GM21423 (cell line): Measurements from ENCODE around the gene ZWILCH.
A peak's percentile ranks its signal among the peaks of the same experiment; 100 is the strongest.
"Not testable (repeated sequence)": the region's sequence is repeated elsewhere in the genome, so short reads cannot be mapped to it uniquely, and the experiment has no call there.

Experiments used
- ATAC-seq: cut with Tn5 transposase; IDR thresholded peaks from one replicate; pipeline ENCODE4 v1.9.1; 2021; ENCODE audit warnings: mild to moderate bottlenecking, moderate library complexity; ENCODE audit not compliant: unreplicated experiment

ZWILCH gene

DNA sequence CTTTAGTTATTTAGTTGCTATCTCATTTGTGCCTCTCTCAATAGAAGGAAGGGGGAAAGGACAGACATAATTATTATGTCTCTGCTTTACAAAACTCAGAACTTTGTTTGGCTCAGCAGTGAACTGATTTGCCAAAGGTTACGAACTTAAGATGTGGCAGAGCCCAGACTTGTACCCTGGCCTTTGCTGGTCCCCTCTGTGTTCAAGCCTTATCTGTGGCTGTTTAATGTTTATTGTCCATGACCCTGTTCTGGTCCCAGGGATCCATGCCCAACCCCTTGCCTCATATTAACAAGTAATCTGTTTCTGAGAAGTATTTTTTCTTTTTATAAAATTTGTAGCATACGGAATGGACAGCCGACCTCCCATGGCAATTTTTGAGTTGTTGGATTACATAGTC is 18.2 kb upstream of the ZWILCH start:
- no peak for ATAC-seq

DNA sequence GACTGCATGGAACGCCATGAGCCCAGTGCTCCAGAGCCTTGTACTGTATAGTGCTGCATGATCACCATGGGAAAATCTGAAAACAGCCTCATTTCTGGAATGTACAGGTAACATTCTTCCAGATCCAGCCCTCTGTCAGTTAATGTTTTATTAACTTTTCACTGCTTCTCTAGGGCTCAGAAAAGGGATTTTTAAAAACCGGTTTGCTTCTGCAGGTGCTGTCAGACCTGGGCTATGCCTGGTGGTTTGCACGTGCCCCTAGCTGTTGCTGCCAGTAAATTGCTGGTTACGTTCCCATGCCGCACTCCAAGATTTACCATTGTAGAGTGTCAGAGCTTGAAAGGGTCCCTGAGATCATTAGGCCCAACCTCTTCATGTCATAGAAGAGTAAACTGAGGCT is 16.6 kb upstream of the ZWILCH start:
- ATAC-seq: no peak

DNA sequence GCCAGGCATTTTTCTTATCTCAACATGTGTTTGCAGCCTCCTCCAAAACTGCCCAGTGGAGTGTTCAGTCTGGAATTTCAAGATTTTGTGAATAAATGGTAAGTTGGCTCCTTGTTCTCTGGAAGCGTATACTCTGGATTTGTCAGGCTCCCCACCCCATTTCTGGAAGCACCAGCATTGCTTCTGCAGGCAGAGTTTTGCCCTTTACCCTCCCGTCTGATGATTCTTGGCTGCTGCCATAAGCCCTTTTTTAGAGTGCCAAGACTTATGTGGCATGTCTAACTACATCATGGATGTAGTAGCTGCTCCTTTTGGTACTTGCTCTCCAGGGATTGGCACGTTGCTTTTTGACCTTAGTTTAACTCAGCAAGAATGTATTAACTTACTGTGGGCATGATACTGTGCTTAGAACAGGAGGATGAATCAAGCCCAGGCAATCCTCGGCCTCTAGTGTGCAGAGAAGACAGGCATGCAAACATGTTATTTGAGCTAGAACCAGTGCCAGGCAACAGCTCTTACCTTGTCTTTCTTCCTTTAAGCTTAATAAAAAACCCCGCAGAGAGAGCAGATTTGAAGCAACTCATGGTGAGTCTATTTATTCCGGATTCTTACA is 15.8 kb upstream of the ZWILCH start:
- ATAC-seq: no peak

DNA sequence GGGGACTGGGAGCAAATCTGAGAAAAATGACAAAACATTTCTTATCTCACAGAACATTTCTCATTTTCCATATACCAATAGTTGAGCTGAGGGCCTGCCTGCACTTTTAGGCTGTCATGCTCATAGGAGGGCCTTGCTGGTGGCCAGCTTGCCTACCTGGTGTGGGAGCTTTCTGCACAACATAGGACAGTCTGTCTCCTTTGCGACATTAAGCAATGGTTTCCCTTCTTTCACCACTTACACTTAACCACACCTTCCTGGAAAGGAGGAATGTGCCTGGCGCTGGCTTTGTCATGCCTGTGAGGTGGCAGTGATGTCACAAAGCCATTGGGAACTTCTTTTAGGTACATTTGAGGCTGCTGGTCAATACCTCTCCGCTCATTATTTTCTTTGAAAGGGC is 13.3 kb upstream of the ZWILCH start:
- no peak for ATAC-seq

DNA sequence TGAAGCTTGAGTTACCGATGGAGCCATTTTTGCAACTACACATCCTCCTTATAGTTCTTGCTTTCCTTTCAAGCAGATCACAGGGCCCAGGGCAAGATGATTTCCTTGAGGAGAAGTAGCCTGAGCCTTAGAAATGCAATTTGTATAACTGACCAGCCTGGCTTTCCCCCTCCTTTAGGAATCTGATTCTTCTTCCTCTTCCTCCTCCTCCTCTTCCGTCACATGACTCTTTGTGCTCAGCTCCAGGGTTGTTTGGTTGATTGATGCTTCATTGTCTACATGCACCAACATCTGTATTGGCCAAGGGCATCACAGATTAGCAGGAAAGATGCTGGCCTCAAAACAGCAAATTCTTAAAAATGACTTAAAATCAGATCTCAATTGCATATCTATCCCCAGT is 10.9 kb upstream of the ZWILCH start:
- no peak for ATAC-seq

DNA sequence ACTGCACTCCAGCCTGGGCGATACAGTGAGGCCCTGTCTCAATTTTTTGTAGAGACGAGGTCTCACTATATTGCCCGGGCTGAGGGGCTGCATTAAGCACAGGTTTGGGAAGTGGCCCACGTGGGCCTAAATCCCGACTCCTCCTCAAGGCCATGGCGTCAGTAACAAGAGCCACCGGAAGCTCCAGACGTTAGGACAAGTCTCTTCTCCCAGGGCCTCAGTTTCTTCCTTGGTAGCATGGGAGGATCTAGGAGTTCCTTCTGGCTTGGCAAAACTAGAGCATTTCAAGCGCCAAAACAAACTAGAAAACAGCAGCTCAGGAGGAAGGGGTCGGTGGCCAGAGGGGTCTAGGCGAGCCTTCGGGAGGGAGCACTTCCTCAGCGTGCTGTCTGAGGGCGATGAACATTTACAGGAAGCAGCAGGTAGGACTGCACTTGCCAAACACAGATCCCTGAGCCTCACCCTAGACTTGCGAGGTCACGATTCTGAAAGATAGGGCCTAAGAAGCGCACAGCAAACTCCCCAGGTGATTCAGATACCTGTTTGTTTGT is 8.1 kb upstream of the ZWILCH start:
- peak; percentile 10 for ATAC-seq

DNA sequence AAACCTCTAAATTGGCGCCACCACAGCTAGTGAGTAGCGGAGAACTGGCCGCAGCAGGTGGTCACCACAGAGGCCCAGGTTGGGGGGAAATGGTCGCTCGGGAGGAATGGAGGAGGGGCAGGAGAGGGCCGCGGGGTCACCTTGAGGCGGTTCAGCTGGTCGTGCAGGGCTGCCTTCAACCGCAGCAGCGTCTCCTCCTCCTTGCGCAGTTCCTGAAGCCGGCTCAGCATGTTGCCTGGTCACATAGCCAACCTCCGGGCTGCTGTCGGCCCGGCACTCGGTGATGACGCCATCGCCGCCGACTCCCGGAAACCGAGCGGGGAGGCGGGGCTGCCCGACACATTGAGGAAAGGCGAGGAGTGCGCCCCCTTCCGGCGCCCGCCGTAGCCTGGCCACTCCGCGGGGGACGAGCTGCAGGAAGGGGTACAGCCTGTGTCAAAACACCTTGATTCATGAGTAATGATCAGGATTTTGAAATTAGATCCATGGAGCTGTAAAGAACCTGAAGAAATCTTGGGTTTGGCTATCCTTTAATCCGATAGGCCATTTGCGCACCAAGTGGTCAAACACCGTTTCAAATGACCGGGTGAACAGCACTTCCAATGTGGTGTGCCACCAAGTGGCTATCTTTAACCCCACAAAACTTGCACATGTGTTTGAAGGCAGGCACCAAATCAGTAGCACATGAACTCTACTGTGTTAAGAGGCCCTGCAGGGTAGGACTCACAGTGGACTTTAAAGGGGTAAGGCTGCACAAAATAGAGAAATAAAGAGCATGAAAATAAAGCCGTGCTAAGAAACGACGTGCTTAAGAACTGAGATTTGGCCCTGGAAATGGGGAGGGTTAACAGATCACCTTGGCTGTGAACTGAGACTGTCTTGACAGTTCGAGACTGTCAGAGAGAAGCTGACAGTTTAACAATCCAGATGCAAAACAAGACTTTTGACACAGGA is 7.3 kb upstream of the ZWILCH start, which contains the start of gene SNAPC5:
Gene SNAPC5, minus strand, starts transcription at position 261 of the 954 bp plus-strand sequence. Its CDS starts 31 bp downstream, at position 230.
- peak; percentile 86 for ATAC-seq

DNA sequence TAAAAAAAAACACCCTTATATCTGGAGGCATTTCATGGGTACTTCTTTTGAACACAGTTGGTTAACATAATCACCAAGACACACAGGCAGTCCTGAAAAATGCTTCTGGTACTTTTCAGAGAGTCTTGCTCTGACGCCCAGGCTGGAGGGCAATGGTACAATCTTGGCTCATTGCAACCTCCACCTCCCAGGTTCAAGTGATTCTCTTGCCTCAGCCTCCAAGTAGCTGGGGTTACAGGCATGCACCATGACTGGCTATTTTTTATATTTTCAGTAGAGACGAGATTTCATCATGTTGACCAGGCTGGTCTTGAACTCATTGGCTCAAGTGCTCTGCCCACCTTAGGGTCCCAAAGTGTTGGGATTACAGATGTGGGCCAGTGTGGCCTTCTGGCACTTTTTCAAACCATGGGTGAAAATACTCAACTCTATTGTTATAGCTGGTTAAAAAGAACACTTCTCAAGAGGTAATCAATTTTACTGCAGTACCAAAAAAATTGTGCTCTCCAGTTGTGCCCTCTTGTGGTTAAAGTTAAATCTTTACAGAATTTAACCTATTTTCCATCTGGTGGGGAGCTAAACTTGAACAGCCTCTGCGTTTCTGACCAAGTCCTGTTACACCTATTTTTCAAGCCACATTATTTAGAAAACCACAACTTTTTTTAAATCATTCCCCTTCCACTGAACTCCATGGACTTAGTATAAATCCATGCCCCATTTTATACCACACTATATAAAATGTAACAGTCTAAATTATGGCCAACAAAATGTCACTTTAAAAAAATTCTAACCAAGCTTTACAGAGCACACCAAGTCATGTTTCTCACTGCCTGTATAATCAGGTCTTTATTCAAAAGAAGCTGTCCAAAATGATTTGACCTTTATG is 6.4 kb upstream of the ZWILCH start:
- no peak for ATAC-seq

DNA sequence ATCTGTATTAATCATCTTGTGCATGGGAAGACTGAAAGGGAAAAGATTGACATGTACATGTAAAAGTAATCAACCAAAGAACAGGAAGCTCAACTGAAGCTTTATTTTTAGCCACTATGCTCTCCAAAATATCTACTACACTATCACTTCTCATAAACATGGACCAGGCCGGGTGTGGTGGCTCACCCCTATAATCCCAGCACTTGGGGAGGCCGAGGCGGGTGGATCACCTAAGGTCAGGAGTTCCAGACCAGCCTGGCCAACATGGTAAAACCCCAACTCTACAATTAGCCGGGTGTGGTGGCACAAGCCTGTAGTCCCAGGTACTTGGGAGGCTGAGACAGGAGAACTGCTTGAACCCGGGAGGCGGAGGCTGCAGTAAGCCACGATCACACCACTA is 4.8 kb upstream of the ZWILCH start:
- ATAC-seq: not testable (repeated sequence)

DNA sequence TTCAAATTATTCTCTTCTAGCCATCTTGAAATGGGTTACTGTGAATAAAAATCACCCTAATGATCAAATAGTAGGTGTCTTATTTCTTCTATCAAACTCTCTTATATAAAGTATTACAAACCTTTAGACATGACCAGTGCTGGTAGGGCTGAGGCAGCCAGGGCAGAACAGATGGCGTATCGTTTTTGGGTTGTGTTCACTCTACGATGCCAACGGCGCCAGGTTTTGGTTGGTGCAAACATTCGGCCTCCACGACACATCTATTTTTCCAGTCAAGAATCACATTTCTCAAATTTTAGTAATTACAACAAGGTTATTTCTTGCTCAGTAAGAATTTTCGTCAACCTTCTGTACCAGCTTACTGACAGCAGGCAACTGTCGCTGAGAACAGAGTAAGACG is 2.6 kb upstream of the ZWILCH start:
- no peak for ATAC-seq

DNA sequence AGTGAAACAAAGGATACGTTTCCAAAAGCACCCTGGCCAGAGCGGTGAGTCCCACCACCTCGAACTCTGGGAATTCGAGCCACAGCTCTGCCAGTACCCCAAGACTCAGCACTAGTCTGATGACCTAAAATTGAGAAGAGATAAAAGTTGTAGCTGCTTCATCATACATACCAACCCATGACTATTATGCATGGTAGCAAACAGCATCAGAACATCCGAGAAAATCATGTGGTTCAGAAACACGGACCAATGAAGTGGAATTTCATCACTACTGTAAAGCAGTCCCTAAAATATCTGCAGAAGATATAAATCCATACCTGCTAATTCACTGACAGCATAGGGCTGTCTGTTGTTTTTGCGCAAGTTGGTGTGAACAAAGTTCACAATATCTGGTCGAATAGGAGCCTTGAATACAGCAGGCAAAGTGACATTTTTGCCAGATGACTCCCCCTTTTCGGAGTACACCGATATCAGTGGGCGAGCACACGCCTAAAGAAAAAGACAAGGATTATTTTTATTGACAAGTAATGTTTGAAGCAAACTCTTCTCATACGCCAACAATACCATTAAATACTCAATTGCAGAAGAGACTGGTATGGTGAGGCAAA is 2.0 kb upstream of the ZWILCH start:
- ATAC-seq: not testable (repeated sequence)

DNA sequence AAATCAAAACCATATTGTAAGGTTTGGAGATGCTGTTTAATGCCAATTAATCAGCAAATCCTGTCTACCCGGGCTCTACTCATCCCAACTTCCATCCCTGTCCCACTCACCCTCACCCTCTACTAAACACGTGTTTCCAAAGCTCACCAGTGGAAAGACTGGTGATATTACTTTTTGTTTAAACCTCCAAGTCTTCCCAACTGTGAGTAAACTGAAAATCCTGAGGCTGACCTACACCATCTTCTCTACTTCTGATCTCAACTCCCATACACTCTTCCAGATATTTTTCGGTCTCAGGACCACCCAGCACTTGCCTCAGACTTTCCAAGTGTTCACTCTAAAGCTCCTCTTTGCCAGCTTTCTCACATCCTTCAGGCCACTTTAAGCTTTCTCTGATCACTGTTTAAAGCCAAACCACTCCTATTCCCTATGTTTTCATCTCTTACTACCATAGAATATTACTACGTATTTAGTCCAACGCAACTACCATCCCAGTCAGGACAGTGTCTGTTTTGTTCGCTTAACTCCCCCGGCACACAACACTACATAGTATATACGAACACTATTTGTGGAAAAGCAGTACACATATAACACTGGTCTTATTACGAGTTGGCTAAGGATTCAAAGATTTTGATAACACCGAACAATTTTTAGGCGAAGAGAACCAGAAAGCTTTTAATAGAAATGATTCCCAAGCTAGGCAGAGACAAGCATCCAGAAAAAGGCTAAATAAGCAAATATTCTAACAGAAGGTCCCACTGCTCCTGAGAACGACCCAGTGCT is 1.2 kb upstream of the ZWILCH start:
- no peak for ATAC-seq

DNA sequence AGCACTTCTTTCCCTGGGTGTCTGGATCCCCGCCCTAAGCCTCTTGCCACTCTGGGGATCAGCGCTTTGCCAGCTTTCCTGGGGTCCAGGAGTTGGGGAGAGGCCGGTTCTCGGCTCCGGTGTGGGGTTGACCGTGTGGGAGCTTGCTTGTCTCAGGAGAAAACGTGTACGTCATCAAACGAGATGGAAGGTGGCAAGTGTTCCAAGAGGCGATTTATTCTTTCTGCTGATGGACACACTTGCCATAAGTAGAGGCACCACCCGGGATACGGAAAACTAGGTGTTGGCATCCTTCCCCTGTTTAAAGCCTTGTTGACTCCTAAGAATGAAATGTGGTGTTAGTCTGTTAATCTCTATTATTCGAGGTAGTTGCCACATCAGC is 295 bp downstream of the ZWILCH start:
- no peak for ATAC-seq

DNA sequence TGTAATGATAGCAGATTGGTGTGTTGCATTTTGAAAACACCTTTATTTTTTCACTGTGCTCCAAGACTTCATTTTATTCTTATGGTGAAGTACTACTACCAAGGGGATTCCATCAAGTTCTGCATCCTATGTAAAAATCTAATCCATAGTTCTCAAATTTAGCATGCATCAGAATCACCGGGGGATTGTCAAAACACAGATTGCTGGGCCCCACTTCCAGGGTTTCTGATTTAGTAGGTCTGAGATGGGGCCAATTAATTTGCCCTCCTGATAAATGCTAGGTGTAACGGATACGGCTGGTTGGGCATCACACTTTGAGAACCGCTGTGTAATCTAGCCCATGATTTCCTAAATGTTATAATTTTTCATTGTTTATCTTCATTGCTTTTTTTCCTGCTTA is 692 bp downstream of the ZWILCH start:
- ATAC-seq: no peak

DNA sequence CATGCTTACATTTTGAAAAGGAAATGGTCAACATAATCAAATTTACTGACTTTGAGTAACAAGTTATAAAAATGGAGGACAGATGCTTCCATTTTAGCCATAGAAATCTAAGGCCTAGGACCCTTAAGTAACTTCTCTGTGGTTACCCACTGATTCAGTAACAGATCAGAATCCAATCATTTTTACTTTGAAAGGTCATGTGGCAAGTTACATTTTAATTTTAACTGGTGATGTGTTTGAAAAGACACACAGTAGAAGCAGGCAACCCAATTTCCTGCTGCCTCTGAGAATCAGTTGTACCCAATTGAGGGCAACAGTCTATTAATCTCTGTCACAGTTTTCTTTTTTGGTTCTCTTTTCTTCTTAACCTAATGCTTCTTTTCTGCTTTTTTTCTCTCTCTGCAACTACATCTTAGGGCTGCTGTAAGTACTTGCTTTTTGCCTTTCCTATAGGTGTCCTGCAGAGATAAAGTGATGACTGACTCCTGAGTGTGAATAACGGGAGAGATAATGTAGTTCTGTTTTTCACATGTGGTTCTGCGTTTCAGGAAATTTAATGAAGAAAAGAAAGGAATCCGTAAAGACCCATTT is 3.3 kb downstream of the ZWILCH start:
- no peak for ATAC-seq

DNA sequence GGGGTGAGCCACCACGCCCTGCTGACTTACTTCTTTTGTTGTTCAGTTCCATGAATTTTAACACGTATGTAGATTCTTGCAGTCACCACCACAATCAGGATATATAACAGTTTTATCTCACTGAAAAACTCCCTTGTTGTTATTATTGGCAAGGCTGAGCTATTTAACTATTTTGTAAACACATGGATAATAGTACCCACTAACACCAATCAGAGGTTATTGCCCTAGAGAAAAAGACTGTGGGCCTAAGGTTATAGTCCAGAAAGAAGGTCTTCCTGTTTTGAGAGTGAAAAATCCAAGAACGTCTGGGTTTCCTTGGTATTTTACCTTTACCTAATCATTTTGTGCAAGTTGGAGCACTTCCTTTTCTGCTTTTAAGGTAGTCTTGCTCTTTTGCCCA is 9.5 kb downstream of the ZWILCH start:
- no peak for ATAC-seq

DNA sequence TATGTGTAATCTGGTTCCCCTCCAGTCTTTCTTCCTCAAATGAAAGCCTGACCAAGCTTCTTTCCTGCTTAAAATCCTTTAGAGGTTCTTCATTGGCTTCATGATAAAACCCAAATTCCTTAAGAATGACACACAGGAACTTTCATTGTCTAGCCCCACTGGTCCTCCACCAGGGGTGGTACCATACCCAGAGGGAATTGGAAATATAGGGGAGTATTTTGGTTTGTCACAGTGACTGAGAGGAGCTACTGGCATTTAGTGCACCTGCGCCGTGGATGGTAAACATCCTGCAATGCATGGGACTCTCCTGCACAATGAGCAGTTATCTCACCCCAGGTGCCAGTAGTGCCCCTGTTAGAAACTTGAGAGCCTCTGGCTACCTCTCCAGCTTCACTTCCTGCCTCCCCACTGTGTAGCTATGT is 10.8 kb downstream of the ZWILCH start:
- no peak for ATAC-seq

DNA sequence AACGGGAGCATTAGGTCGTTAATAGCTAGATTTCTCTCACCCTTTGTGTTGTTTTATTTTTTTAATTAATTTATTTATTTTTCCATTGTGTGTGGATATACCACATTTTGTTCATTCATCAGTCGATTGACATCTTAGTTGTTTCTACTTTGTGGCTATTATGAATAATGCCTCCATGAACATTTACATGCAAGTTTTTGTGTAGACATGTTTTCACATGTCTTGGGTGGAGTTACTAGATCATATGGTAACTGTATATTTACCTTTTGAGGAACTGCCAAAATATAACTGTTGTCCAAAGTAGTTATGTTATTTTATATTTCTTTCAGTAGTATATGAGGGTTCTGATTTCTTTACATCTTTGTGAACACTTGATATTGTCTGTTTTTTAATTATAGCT is 18.8 kb downstream of the ZWILCH start:
- no peak for ATAC-seq

DNA sequence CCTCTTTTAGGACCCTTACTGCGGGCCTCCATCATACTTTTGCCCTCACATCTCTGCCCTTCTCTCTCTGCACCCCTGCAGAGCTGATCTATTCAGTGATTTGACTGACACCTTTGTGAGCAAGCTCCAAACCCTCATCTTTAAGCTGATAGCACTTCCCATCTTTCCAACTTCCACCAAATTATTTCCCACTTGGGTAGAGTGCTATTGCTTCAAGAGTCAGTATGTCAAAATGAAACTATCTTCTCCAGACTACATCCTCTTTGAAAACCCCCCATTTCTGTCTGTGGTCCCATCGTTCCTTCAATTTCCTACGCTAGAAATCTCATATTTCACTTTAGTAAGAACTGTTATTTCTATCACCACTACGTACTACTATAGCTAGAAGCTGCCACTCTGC is 19.7 kb downstream of the ZWILCH start:
- no peak for ATAC-seq
